HG03439 (cell line): ENCODE measurements around the gene SLC35F6.
"Not testable (repeated sequence)": the region's sequence is repeated elsewhere in the genome, so short reads cannot be mapped to it uniquely, and the experiment has no call there.

Experiments
- ATAC-seq: cut with Tn5 transposase; IDR thresholded peaks from one replicate; pipeline ENCODE4 v1.9.1; 2021; ENCODE audit warnings: mild to moderate bottlenecking, moderate library complexity; ENCODE audit not compliant: unreplicated experiment

The SLC35F6 gene

GRCh38 chr2:26814072-26814765 is 50.1 kb downstream of the SLC35F6 start:
- not testable (repeated sequence) for ATAC-seq

GRCh38 chr2:26816893-26817292 is 52.8 kb downstream of the SLC35F6 start:
- ATAC-seq, result no peak

DNA sequence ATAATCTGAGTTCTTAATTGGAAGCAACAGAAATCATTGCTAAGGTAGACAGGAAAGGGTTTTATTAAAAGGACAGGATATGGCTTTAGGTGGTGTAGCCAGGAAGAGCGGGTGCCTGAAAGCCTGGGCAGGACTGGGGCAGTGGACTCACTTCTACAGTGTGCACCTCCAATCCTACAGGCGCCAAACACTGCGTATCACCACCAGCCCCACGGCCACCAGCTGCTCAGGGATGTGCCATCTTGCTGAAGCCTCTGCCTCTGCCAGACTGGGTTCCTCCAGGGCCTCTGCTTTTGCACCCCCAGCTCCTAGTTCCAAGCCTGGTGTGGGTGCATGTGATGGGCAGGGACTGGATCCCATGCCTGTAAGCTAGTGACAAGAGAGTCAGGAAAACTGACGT is 54.2 kb downstream of the SLC35F6 start:
- ATAC-seq, result no peak

GRCh38 chr2:26818972-26819371 is 54.9 kb downstream of the SLC35F6 start:
- no peak for ATAC-seq

- ATAC-seq, result no peak
Observed at GRCh38 chr2:26820932-26821331, 56.8 kb downstream of the SLC35F6 start.

GRCh38 chr2:26822877-26823276 is 58.8 kb downstream of the SLC35F6 start:
- no peak for ATAC-seq
